Epidermal melanocyte (primary cell): Measurements from ENCODE around the gene SCN1B.
"Not testable (repeated sequence)": the region's sequence is repeated elsewhere in the genome, so short reads cannot be mapped to it uniquely, and the experiment has no call there.

ENCODE experiments used
- DNase-seq: peaks from one replicate; pipeline ENCODE4 v3.0.0; 2011; ENCODE audit warnings: low spot score; ENCODE audit not compliant: insufficient read length

SCN1B gene

GRCh38 chr19:35030257-35031071, at the start of gene SCN1B:
SCN1B (plus strand) TSS chr19:35030470; CDS start chr19:35030821, 351 bp downstream.
- DNase-seq = peak; percentile 72

- DNase-seq = no peak
Observed at GRCh38 chr19:34982275-34982674, 48.0 kb upstream of the SCN1B start.

- no peak for DNase-seq
Observed at GRCh38 chr19:34983786-34984185, 46.5 kb upstream of the SCN1B start.

- no peak for DNase-seq
Observed at GRCh38 chr19:34984287-34984686, 46.0 kb upstream of the SCN1B start.

GRCh38 chr19:34985249-34986022, 44.8 kb upstream of the SCN1B start:
- DNase-seq = no peak

GRCh38 chr19:34988119-34988518, 42.2 kb upstream of the SCN1B start:
- DNase-seq = no peak

GRCh38 chr19:34989298-34989697, 41.0 kb upstream of the SCN1B start:
- DNase-seq = no peak

- DNase-seq = no peak
Observed at GRCh38 chr19:34990578-34991192, 39.6 kb upstream of the SCN1B start.

- DNase-seq = no peak
Observed at GRCh38 chr19:34991542-34992333, 38.5 kb upstream of the SCN1B start.

GRCh38 chr19:34992582-34992981, 37.7 kb upstream of the SCN1B start:
- DNase-seq = not testable (repeated sequence)

- no peak for DNase-seq
Observed at GRCh38 chr19:34994286-34994642, 36.0 kb upstream of the SCN1B start.

GRCh38 chr19:34994643-34995541, 35.4 kb upstream of the SCN1B start:
- DNase-seq = no peak

- no peak for DNase-seq
Observed at GRCh38 chr19:34995551-34995950, 34.7 kb upstream of the SCN1B start.

- no peak for DNase-seq
Observed at GRCh38 chr19:34997071-34997617, 33.1 kb upstream of the SCN1B start.

- DNase-seq = not testable (repeated sequence)
Observed at GRCh38 chr19:34998224-34998623, 32.0 kb upstream of the SCN1B start.

GRCh38 chr19:34998777-34999497, 31.3 kb upstream of the SCN1B start:
- DNase-seq = no peak

GRCh38 chr19:34999498-35000337, 30.6 kb upstream of the SCN1B start, which contains the start of gene GRAMD1A:
GRAMD1A (plus strand) TSS chr19:35000323; CDS start chr19:35000479, 156 bp downstream.
- peak; percentile 97 for DNase-seq

- no peak for DNase-seq
Observed at GRCh38 chr19:35000338-35000646, 30.0 kb upstream of the SCN1B start.
